ENCODE results near the gene KLHL29. TPM values are rescaled to one million over a fixed set of nuclear protein-coding genes. Genes with fewer than 3 reads are reported as not detected.

Gene KLHL29
- total RNA-seq, 1 donor from 2014 or later = 8.0 TPM

DNA sequence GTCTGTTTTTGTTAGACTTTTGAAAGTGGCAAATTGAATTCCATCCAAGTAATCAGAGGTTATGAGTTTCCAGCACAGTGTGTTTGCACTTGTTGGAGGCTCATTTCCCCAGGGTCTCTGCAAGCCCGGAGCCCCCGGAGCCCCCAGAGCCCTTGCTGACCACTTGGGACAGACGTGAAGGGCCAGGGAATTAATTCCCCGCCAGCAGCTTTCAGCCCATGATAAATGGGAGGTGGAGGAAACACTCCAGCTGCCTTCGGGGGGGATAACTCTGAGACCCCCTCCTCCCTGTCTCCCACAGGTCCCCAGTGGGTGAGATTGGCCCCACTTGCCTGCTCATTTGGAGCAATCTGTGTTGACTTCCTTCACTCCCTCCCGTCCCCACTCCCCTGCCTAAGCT is 79.2 kb downstream of the KLHL29 start:
- no peak overlapping the region for H3K27ac Mint-ChIP-seq (ENCODE audit: unreplicated experiment)
- H3K27me3 Mint-ChIP-seq (ENCODE audit: low read depth) = peaks cover under 1% of the 10 kb centered on the region
- H3K36me3 Mint-ChIP-seq (ENCODE audit: low read depth) = peaks cover 1% of the 10 kb centered on the region
- no peaks in the 10 kb centered on the region for H3K9me3 Mint-ChIP-seq (ENCODE audit: low read depth)
- DNase-seq (ENCODE audit: low spot score) = no peak
- TF ChIP-seq CTCF (IDR thresholded peaks at IDR 0.05) = no peak
- H3K4me3 Mint-ChIP-seq (ENCODE audit: unreplicated experiment) = no peak overlapping the region
- peaks cover 12% of the 10 kb centered on the region for H3K4me1 Mint-ChIP-seq (ENCODE audit: low read depth)

DNA sequence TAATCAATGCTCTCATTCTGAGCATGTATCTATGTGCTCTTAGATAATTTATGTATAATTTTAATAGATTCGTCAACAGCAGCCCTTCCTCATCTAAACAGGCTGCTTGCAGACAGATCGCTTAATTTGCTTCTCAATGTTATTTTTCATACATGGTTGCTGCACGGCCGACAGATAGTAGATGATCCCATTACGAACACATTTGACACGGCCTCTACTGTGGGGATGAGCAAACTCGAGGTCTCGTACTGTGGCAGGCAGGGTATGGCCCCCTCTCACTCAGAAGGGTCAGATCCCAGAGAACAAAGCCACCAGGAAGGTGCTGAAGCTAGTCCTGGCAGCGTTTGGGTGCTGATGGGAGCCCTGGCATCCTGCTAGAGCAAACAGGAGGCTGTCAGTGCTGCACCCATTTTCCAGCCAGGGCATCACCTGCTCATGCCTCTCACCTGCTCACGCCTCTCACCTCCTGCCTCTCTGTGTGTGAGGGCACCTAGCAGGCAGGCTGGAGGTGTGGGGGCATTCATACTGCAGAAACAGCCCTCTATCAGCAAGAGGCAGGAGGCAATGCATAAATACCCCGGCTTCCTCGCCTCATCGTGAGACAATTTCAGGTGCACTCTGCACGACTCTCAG is 80.0 kb downstream of the KLHL29 start:
- no peaks in the 10 kb centered on the region for H3K9me3 Mint-ChIP-seq (ENCODE audit: low read depth)
- no peak overlapping the region for H3K4me3 Mint-ChIP-seq (ENCODE audit: unreplicated experiment)
- H3K27me3 Mint-ChIP-seq (ENCODE audit: low read depth) = peaks cover 3% of the 10 kb centered on the region
- TF ChIP-seq CTCF (IDR thresholded peaks at IDR 0.05) = no peak
- H3K27ac Mint-ChIP-seq (ENCODE audit: unreplicated experiment) = no peak overlapping the region
- H3K36me3 Mint-ChIP-seq (ENCODE audit: low read depth) = peaks cover 1% of the 10 kb centered on the region
- no peak for DNase-seq (ENCODE audit: low spot score)
- H3K4me1 Mint-ChIP-seq (ENCODE audit: low read depth) = peaks cover 12% of the 10 kb centered on the region

- H3K27me3 Mint-ChIP-seq (ENCODE audit: low read depth) = peaks cover 3% of the 10 kb centered on the region
- H3K4me3 Mint-ChIP-seq (ENCODE audit: unreplicated experiment) = no peak overlapping the region
- TF ChIP-seq CTCF (IDR thresholded peaks at IDR 0.05) = no peak
- peaks cover 1% of the 10 kb centered on the region for H3K36me3 Mint-ChIP-seq (ENCODE audit: low read depth)
- peaks cover 12% of the 10 kb centered on the region for H3K4me1 Mint-ChIP-seq (ENCODE audit: low read depth)
- no peak overlapping the region for H3K27ac Mint-ChIP-seq (ENCODE audit: unreplicated experiment)
- H3K9me3 Mint-ChIP-seq (ENCODE audit: low read depth) = no peaks in the 10 kb centered on the region
- DNase-seq (ENCODE audit: low spot score) = no peak
Observed at GRCh38 chr2:23465936-23466335, 81.0 kb downstream of the KLHL29 start.

DNA sequence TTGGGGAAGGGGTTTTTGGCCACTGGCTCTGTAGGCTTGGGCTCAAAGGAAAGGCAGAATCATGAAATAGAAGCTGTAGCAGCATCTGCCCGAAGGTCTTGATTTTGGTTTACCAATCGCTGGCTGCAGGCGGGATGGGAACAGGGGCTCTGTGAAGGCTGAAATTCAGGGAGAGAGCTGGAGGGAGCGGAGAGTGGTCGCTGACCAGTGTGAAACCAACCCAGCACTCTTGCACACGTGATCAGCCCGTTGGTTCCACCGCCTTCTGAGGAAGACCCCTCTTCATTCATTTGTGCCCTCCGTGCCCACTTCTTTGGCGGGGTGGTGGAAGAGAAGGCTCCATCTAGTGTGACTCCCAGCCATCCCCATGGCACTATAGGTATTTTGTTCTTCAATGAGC is 82.6 kb downstream of the KLHL29 start:
- DNase-seq (ENCODE audit: low spot score) = no peak
- Mint-ChIP-seq H3K36me3 (ENCODE audit: low read depth) (peaks cover 1% of the 10 kb centered on the region), H3K4me3 (ENCODE audit: unreplicated experiment) (no peak overlapping the region), H3K9me3 (ENCODE audit: low read depth) (no peaks in the 10 kb centered on the region), H3K4me1 (ENCODE audit: low read depth) (peaks cover 12% of the 10 kb centered on the region), H3K27me3 (ENCODE audit: low read depth) (peaks cover 3% of the 10 kb centered on the region), H3K27ac (ENCODE audit: unreplicated experiment) (no peak overlapping the region)
- TF ChIP-seq CTCF (IDR thresholded peaks at IDR 0.05) = no peak

DNA sequence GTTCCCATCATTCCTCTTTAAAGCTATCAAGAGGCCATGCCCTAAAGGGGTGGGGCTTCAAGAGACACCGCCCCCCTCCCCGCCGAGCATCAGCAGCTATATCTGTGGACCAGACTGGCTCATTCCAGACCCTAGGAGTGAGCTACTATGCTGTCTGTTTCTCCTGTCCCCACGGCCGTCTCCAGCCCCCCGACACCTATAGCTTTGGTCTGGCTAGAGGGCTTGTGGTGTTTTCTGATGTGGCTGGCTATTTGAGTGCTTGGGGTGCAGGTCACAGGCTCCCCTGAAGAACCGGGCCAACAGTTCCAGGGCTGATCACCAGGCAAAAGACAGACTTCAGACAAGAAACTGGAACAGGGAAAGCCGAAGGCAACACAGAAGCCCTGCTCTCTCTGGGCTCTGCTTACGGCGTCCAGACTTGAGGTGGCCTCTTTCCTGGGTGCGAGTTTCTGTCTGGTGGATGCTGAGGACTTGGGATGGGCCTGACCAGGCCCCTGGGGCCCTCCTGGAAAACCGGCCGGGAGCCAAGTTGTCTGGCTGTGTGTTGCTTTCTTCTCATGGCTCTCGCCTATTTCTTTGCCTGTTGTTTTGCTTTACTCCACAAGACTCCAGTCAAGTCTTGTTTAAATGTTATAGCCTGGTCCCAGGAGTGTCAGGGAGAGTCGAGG is 83.6 kb downstream of the KLHL29 start:
- Mint-ChIP-seq H3K36me3 (ENCODE audit: low read depth) (peaks cover 1% of the 10 kb centered on the region), H3K4me3 (ENCODE audit: unreplicated experiment) (no peak overlapping the region), H3K4me1 (ENCODE audit: low read depth) (peaks cover 12% of the 10 kb centered on the region), H3K27me3 (ENCODE audit: low read depth) (peaks cover 3% of the 10 kb centered on the region), H3K9me3 (ENCODE audit: low read depth) (no peaks in the 10 kb centered on the region), H3K27ac (ENCODE audit: unreplicated experiment) (no peak overlapping the region)
- no peak for DNase-seq (ENCODE audit: low spot score)
- TF ChIP-seq CTCF (IDR thresholded peaks at IDR 0.05) = no peak

All from chondrocyte (in vitro differentiated cells).